Panc1 (cell line): Measurements from ENCODE around the gene ZNF775. TPM values are rescaled to one million over a fixed set of nuclear protein-coding genes. Genes with fewer than 3 reads are reported as not detected.

Experiments
- ATAC-seq: fragments of 200-7000 bp; cut with Tn5 transposase; 2 replicates; pipeline ENCODE4 v1.9.1; 2020; ENCODE audit warnings: mild to moderate bottlenecking, moderate library complexity
- BruUV-seq: library from RNA; stranded (reverse); fragments of 400-500 nt; replicated peaks from 2 replicates; lab custom pipeline; 2021; lab: Mats Ljungman, UMichigan
- CTCF ChIA-PET: fragments of 300-600 bp; sonication (Branson Sonifier 250); formaldehyde crosslinking; loops from one replicate; lab custom pipeline; 2022; ENCODE audit warnings: antibody characterized with exemption; lab: Charles Lee
- POLR2A ChIA-PET: fragments of 300-600 bp; sonication (Branson Sonifier 250); formaldehyde crosslinking; loops from one replicate; lab custom pipeline; 2022; ENCODE audit warnings: antibody characterized with exemption; lab: Charles Lee
- DNase-seq: peaks from one replicate; pipeline ENCODE4 v3.0.0-alpha.2; 2010; ENCODE audit warnings: low read depth, low spot score
- H3K27ac ChIP-seq: 2 replicates; pipeline ENCODE4 v1.5.1; 2011; ENCODE audit warnings: mild to moderate bottlenecking, low read length, inconsistent platforms
- H3K27me3 ChIP-seq: fragments of 200-500 bp; sonication (Bioruptor generic); 2 replicates; pipeline ENCODE4 v1.6.0; 2014; ENCODE audit warnings: low read length, inconsistent platforms; ENCODE audit not compliant: control insufficient read depth, insufficient read depth
- H3K36me3 ChIP-seq: fragments of 200-500 bp; sonication (Bioruptor generic); 2 replicates; pipeline ENCODE4 v1.5.1; 2014; ENCODE audit warnings: inconsistent platforms, mild to moderate bottlenecking, low read length, moderate library complexity; ENCODE audit not compliant: control insufficient read depth, insufficient read depth
- H3K4me1 ChIP-seq: 2 replicates; pipeline ENCODE4 v1.5.1; 2011; ENCODE audit warnings: inconsistent platforms, mild to moderate bottlenecking, low read length, moderate library complexity; ENCODE audit not compliant: control insufficient read depth, insufficient read depth
- H3K4me3 ChIP-seq, 2 experiments: 2 replicates each; pipeline ENCODE4 v1.5.1; 2011 to 2012; ENCODE audit warnings: low read depth in 2 of 2, low read length in 2 of 2, mild to moderate bottlenecking in 2 of 2, inconsistent platforms in 1 of 2, moderate library complexity in 1 of 2
- H3K9me3 ChIP-seq: fragments of 200-500 bp; sonication (Bioruptor generic); 2 replicates; pipeline ENCODE4 v1.5.1; 2014; ENCODE audit warnings: low read depth, mild to moderate bottlenecking, inconsistent platforms, low read length, moderate library complexity; ENCODE audit not compliant: control insufficient read depth, insufficient read depth
- POLR2AphosphoS5 ChIP-seq: IDR thresholded peaks from 2 replicates; pipeline ENCODE4 v1.6.1; 2012; ENCODE audit warnings: mild to moderate bottlenecking, low read depth, low read length, moderate library complexity
- REST ChIP-seq, 2 experiments: IDR thresholded peaks; 2 replicates each; pipeline ENCODE4 v1.6.1; 2011 to 2012; ENCODE audit warnings: low read depth in 2 of 2, control low read depth in 1 of 2, low read length in 1 of 2, mild to moderate bottlenecking in 1 of 2, moderate library complexity in 1 of 2; ENCODE audit not compliant: insufficient read depth in 1 of 2
- TCF7L2 ChIP-seq: IDR thresholded peaks from 2 replicates; pipeline ENCODE4 v1.6.1; 2011; ENCODE audit warnings: mild to moderate bottlenecking, low read depth, low read length, inconsistent platforms
- in situ Hi-C: cut with HindIII; loops from 2 replicates; pipeline ENCODE4 v1.10.0; 2016; ENCODE audit warnings: low sequenced_read_pairs, low pct_unique_long_range_greater_than_20kb
- intact Hi-C: fragments of 100-400 bp; cut with micrococcal nuclease; formaldehyde crosslinking; loops from one replicate; pipeline ENCODE4 v1.10.0; 2022; ENCODE audit not compliant: unreplicated experiment
- total RNA-seq: library from RNA; stranded (reverse); gene quantifications from one replicate; pipeline ENCODE4 v1.2.1, GENCODE V29; 2021; ENCODE audit not compliant: unreplicated experiment
- TF ChIP-seq, protein P1 (sequence below): fragments of 450-650 bp; IDR thresholded peaks from 2 replicates; pipeline ENCODE4 v1.5.1; 2017; ENCODE audit warnings: mild to moderate bottlenecking

The ZNF775 gene
- total RNA-seq, 1 experiment from 2014 or later: 14.7 TPM

DNA sequence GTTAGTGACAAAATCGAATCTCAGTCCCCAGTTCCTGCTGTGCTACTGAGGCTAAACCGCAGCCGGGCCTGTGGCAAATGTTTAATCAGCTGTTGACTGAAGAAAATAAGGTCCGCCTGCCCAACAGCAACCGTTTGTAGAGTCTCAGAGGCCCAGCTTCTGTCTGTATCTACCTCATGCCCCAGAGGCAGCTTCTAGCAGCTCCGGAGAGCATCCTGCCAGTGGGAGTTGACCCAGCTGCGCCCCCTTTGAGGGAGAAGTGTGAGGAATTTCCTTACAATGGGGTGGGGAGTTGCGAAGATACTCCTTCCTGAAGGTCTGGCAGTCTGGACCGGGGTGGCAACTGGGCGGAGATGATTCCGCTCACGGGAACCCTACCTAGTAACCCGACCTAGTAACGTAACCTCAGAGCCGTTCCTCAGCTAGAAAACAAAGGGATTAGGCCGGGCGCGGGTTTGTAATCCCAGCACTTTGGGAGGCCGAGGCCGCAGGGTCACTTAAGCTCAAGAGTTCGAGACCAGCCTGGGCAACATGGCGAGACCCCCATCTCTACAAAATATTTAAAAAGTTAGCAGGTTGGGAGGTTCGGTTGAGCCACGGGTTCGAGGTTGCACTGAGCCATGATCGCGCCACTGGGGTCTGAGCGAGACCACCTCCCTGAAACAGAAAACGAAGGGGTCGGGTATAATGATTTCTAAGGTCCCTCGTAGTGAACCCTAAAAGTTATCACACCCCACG is 846 bp upstream of the ZNF775 start:
- in situ Hi-C loops (no loop called here), intact Hi-C loops (no loop called here)
- no peak for DNase-seq
- H3K9me3 ChIP-seq: no peaks in the 10 kb centered on the region
- ChIA-PET CTCF (interaction anchor here (0.7 kb wide), 1 partner anchor 14 kb away, joined by 6 read pairs; no protein-coding TSS in a partner anchor), POLR2A (interaction anchor here (0.6 to 1.9 kb wide), 3 partner anchors 10 to 821 kb away, joined by 3 to 10 read pairs (median 3); partner anchors contain the start of gene REPIN1)
- peak overlapping the region; percentile 82 to 92 for H3K4me3 ChIP-seq
- H3K27me3 ChIP-seq: no peaks in the 10 kb centered on the region
- H3K36me3 ChIP-seq: peaks cover 4% of the 10 kb centered on the region
- peak; percentile 32 for ATAC-seq
- peaks cover 74% of the 10 kb centered on the region for H3K4me1 ChIP-seq
- peak overlapping the region; percentile 98 for H3K27ac ChIP-seq
- TSS peak; percentile 99 for BruUV-seq
- TF ChIP-seq, protein P1, sequence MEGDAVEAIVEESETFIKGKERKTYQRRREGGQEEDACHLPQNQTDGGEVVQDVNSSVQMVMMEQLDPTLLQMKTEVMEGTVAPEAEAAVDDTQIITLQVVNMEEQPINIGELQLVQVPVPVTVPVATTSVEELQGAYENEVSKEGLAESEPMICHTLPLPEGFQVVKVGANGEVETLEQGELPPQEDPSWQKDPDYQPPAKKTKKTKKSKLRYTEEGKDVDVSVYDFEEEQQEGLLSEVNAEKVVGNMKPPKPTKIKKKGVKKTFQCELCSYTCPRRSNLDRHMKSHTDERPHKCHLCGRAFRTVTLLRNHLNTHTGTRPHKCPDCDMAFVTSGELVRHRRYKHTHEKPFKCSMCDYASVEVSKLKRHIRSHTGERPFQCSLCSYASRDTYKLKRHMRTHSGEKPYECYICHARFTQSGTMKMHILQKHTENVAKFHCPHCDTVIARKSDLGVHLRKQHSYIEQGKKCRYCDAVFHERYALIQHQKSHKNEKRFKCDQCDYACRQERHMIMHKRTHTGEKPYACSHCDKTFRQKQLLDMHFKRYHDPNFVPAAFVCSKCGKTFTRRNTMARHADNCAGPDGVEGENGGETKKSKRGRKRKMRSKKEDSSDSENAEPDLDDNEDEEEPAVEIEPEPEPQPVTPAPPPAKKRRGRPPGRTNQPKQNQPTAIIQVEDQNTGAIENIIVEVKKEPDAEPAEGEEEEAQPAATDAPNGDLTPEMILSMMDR: no peak
- TF ChIP-seq POLR2AphosphoS5 (peak; percentile 59), REST (IDR thresholded peaks at IDR 0.05; ENCODE audit: insufficient read depth in 1 of 2, low read depth in 2 of 2, low read length in 1 of 2) (no peak)

GRCh38 chr7:150379441-150380379 is 580 bp downstream of the ZNF775 start:
- intact Hi-C loops (no loop called here), in situ Hi-C loops (no loop called here)
- no peaks in the 10 kb centered on the region for H3K9me3 ChIP-seq
- H3K27me3 ChIP-seq: no peaks in the 10 kb centered on the region
- H3K4me1 ChIP-seq: peaks cover 61% of the 10 kb centered on the region
- H3K4me3 ChIP-seq: peak overlapping the region; percentile 92 to 96
- TF ChIP-seq, protein P1: no peak
- no peak for TF ChIP-seq TCF7L2
- DNase-seq (no peak), ATAC-seq (peak; percentile 35)
- H3K27ac ChIP-seq: peak overlapping the region; percentile 96
- no peaks in the 10 kb centered on the region; the same call in 1 of the 2 replicates for H3K36me3 ChIP-seq
- ChIA-PET CTCF (no interaction called here), POLR2A (interaction anchor here (0.6 kb wide), 1 partner anchor 54 kb away, joined by 3 read pairs; no protein-coding TSS in a partner anchor)
- TSS peak; percentile 55 for BruUV-seq
